A549 (cell line): ENCODE measurements around the gene PTTG1IP. TPM values are rescaled to one million over a fixed set of nuclear protein-coding genes. Genes with fewer than 3 reads are reported as not detected.

Source experiments
- ATAC-seq, 2 experiments: fragments of 200-7000 bp in 1 of 2; fragments of >200 bp in 1 of 2; cut with Nextera tagmentation in 1 of 2; cut with Tn5 transposase in 1 of 2; 3 replicates each; pipeline versions ENCODE4 v1.8.0 to v1.9.1; 2018 to 2020; ENCODE audit warnings: mild to moderate bottlenecking in 1 of 2, moderate library complexity in 1 of 2
- CTCF ChIA-PET: fragments of 300-600 bp; sonication (Branson Sonifier 250); formaldehyde crosslinking; extraction: SDS; loops from one replicate; lab custom pipeline; 2021; ENCODE audit warnings: antibody characterized with exemption, inconsistent platforms; lab: Yijun Ruan, JAX
- POLR2A ChIA-PET: fragments of 350-600 bp; formaldehyde crosslinking; extraction: SDS; loops from one replicate; lab custom pipeline; 2021; ENCODE audit warnings: antibody characterized with exemption, inconsistent platforms; lab: Yijun Ruan, JAX
- DNase-seq, 2 experiments: peaks; one replicate each; pipeline versions ENCODE4 v3.0.0 to v3.0.0-alpha.2; 2011 to 2016; ENCODE audit warnings: low read depth in 1 of 2, low spot score in 1 of 2
- FAIRE-seq: peaks from 2 replicates; lab custom pipeline; 2011; peaks lifted over from hg19 to GRCh38; lab: Jason Lieb, UNC
- H3K27ac ChIP-seq, 2 experiments: fragments of >200 bp; sonication (Bioruptor Twin); formaldehyde crosslinking; 3 replicates each; pipeline ENCODE4 v1.5.1; 2016 to 2017
- H3K4me1 ChIP-seq: fragments of >200 bp; sonication (Bioruptor Twin); formaldehyde crosslinking; 3 replicates; pipeline ENCODE4 v1.6.1; 2016
- H3K4me2 ChIP-seq: fragments of >200 bp; sonication (Bioruptor Twin); formaldehyde crosslinking; 3 replicates; pipeline ENCODE4 v1.6.1; 2016
- H3K4me3 ChIP-seq: fragments of >200 bp; sonication (Bioruptor Twin); formaldehyde crosslinking; 3 replicates; pipeline ENCODE4 v1.5.1; 2016
- H3K9me3 ChIP-seq: fragments of >200 bp; sonication (Bioruptor Twin); formaldehyde crosslinking; 3 replicates; pipeline ENCODE4 v1.6.1; 2016
- ATOH8 ChIP-seq: fragments of 250-450 bp; sonication (Bioruptor Pico); IDR thresholded peaks from 2 replicates; pipeline ENCODE4 v1.5.0; 2020; ENCODE audit warnings: low read depth, mild to moderate bottlenecking, moderate library complexity
- CBX8 ChIP-seq: fragments of 200-600 bp; sonication (generic); IDR thresholded peaks from 2 replicates; pipeline ENCODE4 v1.6.1; 2016
- CTCF ChIP-seq: fragments of >200 bp; sonication (Bioruptor Twin); formaldehyde crosslinking; IDR thresholded peaks from 3 replicates; pipeline ENCODE4 v1.5.1; 2016
- EHF ChIP-seq: fragments of 250-450 bp; sonication (Bioruptor Pico); IDR thresholded peaks from 2 replicates; pipeline ENCODE4 v1.5.0; 2020; ENCODE audit warnings: mild to moderate bottlenecking
- HDAC2 ChIP-seq: fragments of 200-600 bp; sonication (generic); IDR thresholded peaks from 2 replicates; pipeline ENCODE4 v1.6.1; 2016
- HMGXB4 ChIP-seq: fragments of 250-450 bp; sonication (Bioruptor Pico); IDR thresholded peaks from 2 replicates; pipeline ENCODE4 v1.5.0; 2021; ENCODE audit warnings: mild to moderate bottlenecking, moderate library complexity, borderline replicate concordance
- HOXB5 ChIP-seq: fragments of 250-450 bp; sonication (Bioruptor Pico); IDR thresholded peaks from 2 replicates; pipeline ENCODE4 v1.5.0; 2020; ENCODE audit warnings: mild to moderate bottlenecking, moderate library complexity
- JUN ChIP-seq, 2 experiments: fragments of >200 bp; sonication (Bioruptor Twin); formaldehyde crosslinking; IDR thresholded peaks; 2 replicates in 1 of 2; 3 replicates in 1 of 2; pipeline ENCODE4 v1.6.1; 2016 to 2017
- KDM1A ChIP-seq: fragments of 200-600 bp; sonication (generic); IDR thresholded peaks from 2 replicates; pipeline ENCODE4 v1.6.1; 2016; ENCODE audit warnings: low read depth, mild to moderate bottlenecking
- KDM5A ChIP-seq: fragments of 200-600 bp; sonication (generic); IDR thresholded peaks from 2 replicates; pipeline ENCODE4 v1.6.1; 2016; ENCODE audit warnings: antibody characterized with exemption, mild to moderate bottlenecking
- MAFK ChIP-seq: fragments of 450-650 bp; IDR thresholded peaks from 2 replicates; pipeline ENCODE4 v1.6.1; 2014; ENCODE audit not compliant: partially characterized antibody
- MAX ChIP-seq: IDR thresholded peaks from 2 replicates; pipeline ENCODE4 v1.6.1; 2012
- MAZ ChIP-seq: fragments of 150-350 bp; IDR thresholded peaks from 2 replicates; pipeline ENCODE4 v1.6.1; 2014; ENCODE audit warnings: antibody characterized with exemption, low read depth, low read length, borderline replicate concordance
- NR3C1 ChIP-seq: fragments of >200 bp; sonication (Bioruptor Twin); formaldehyde crosslinking; IDR thresholded peaks from 3 replicates; pipeline ENCODE4 v1.6.1; 2017
- PHF8 ChIP-seq: fragments of 200-600 bp; sonication (generic); IDR thresholded peaks from 2 replicates; pipeline ENCODE4 v1.6.1; 2016; ENCODE audit warnings: low read depth, mild to moderate bottlenecking, antibody characterized with exemption, moderate library complexity, borderline replicate concordance
- POLR2AphosphoS2 ChIP-seq: conservative IDR thresholded peaks from 2 replicates; pipeline ENCODE4 v1.6.1; 2012; ENCODE audit warnings: low read length, improper control_type of control experiment, inconsistent platforms
- REST ChIP-seq: fragments of 200-600 bp; sonication (generic); IDR thresholded peaks from 2 replicates; pipeline ENCODE4 v1.6.1; 2016; ENCODE audit warnings: antibody characterized with exemption, mild to moderate bottlenecking, moderate library complexity
- RNF2 ChIP-seq: fragments of 200-600 bp; sonication (generic); IDR thresholded peaks from 2 replicates; pipeline ENCODE4 v1.6.1; 2016; ENCODE audit warnings: low read depth, mild to moderate bottlenecking, antibody characterized with exemption, moderate library complexity, borderline replicate concordance
- SREBF2 ChIP-seq: fragments of 450-650 bp; IDR thresholded peaks from 2 replicates; pipeline ENCODE4 v1.6.1; 2014; ENCODE audit warnings: mild to moderate bottlenecking, moderate library complexity
- USF2 ChIP-seq: fragments of 450-650 bp; IDR thresholded peaks from 2 replicates; pipeline ENCODE4 v1.6.1; 2014; ENCODE audit warnings: antibody characterized with exemption
- ZFP36 ChIP-seq: fragments of 450-650 bp; IDR thresholded peaks from 2 replicates; pipeline ENCODE4 v1.6.1; 2014; ENCODE audit warnings: borderline replicate concordance; ENCODE audit not compliant: partially characterized antibody
- ZNF302 ChIP-seq: fragments of 250-450 bp; sonication (Bioruptor Pico); IDR thresholded peaks from 2 replicates; pipeline ENCODE4 v1.9.0; 2021; ENCODE audit warnings: inconsistent platforms, mild to moderate bottlenecking, moderate library complexity
- ZSCAN20 ChIP-seq: fragments of 250-450 bp; sonication (Bioruptor Pico); IDR thresholded peaks from 2 replicates; pipeline ENCODE4 v1.8.0; 2022; ENCODE audit warnings: mild to moderate bottlenecking, moderate library complexity
- WGBS: methylation state at CpG from one replicate; pipeline ENCODE4 v1.1.6; 2017; ENCODE audit errors: missing lambda C conversion rate; 5-methylcytosine and 5-hydroxymethylcytosine counted together
- polyA plus RNA-seq, 4 experiments: library from polyadenylated mRNA; depleted of rRNA in 3 of 4; stranded (reverse); fragments of >200 nt; fragmentation: RNase III in 1 of 4; extraction: RNeasy Plus Mini Kit Qiagen cat#74134 plus additional on column Dnase treatment in 1 of 4; gene quantifications; 2 replicates in 3 of 4; 3 replicates in 1 of 4; pipeline ENCODE4 v1.2.3, GENCODE V29; 2011 to 2017

The PTTG1IP gene
- polyA plus RNA-seq, 2 of the 4 experiments (the other 2 are of a cell fraction), result 98.7 to 99.4 TPM

- TF ChIP-seq CBX8 (no peak), HDAC2 (no peak), MAZ (no peak), MAFK (no peak), REST (no peak), HMGXB4 (no peak), ATOH8 (CRISPR knock-in tag) (no peak), ZSCAN20 (no peak), USF2 (no peak), CTCF (no peak), ZFP36 (no peak), KDM5A (no peak)
- ChIA-PET CTCF (interaction anchor here (1.1 to 1.8 kb wide), 3 partner anchors 45 to 80 kb away, joined by 3 to 4 read pairs (median 4); no protein-coding TSS in a partner anchor), POLR2A (no interaction called here)
- Histone ChIP-seq H3K9me3 (no peaks in the 10 kb centered on the region), H3K27ac (no peak overlapping the region), H3K4me1 (peaks cover 12% of the 10 kb centered on the region), H3K4me2 (no peak overlapping the region), H3K4me3 (no peak overlapping the region)
- WGBS, result 95% methylated on average over 13 of the region's 24 CpGs
- ATAC-seq, result no peak
- DNase-seq, result no peak
- no peak for FAIRE-seq
These were observed 26.0 kb downstream of the PTTG1IP start for GRCh38 chr21:44847261-44848056.

- Histone ChIP-seq H3K4me1 (peaks cover 12% of the 10 kb centered on the region), H3K4me3 (peak overlapping the region; percentile 22; the same call in 2 of the 3 replicates), H3K4me2 (peak overlapping the region; percentile 83), H3K9me3 (no peaks in the 10 kb centered on the region), H3K27ac (peak overlapping the region; percentile 51 to 79; a peak in 5 of 6 replicates)
- 70% methylated on average over 21 of the region's 27 CpGs for WGBS
- CTCF ChIA-PET, result interaction anchor here (0.6 to 1.8 kb wide), 13 partner anchors 8 to 91 kb away, joined by 3 to 6 read pairs (median 4); no protein-coding TSS in a partner anchor
- DNase-seq (no peak), ATAC-seq (peak in 1 of 2 experiments; percentile 6; a peak in 2 of 6 replicates), FAIRE-seq (no peak)
- TF ChIP-seq MAFK (no peak), ZNF302 (no peak), MAZ (no peak), POLR2AphosphoS2 (no peak), NR3C1 (no peak), RNF2 (no peak), SREBF2 (no peak), HOXB5 (CRISPR knock-in tag) (no peak), KDM1A (no peak), PHF8 (no peak), ATOH8 (CRISPR knock-in tag) (no peak), MAX (no peak), EHF (no peak), JUN (IDR thresholded peaks at IDR 0.05) (no peak), KDM5A (no peak)
- POLR2A ChIA-PET, result no interaction called here
These were observed 26.8 kb downstream of the PTTG1IP start for GRCh38 chr21:44846485-44847260.
